ENCODE data around the gene TECPR2. TPM values are rescaled to one million over a fixed set of nuclear protein-coding genes. Genes with fewer than 3 reads are reported as not detected.

TECPR2 gene
- total and polyA plus RNA-seq, 2 of the 13 experiments (the other 11 are each of a cell fraction or from before 2014, with no cell fraction given) = 3.5 to 5.7 TPM

GRCh38 chr14:102457509-102457908, 94.8 kb downstream of the TECPR2 start:
- peaks cover 11% of the 10 kb centered on the region for H3K4me1 ChIP-seq (ENCODE audit: insufficient read depth, low read length)
- no TSS peak for BruUV-seq (replicated peaks)
- no peak for ATAC-seq
- ChIA-PET CTCF (ENCODE audit: low intra/inter-chr PET ratio, low total read pairs) (no interaction called here), POLR2A (no interaction called here)
- no peak overlapping the region for H2AFZ ChIP-seq (ENCODE audit: low read length)
- no peaks in the 10 kb centered on the region for H3K9me3 ChIP-seq (ENCODE audit: low read length)
- H3K4me3 ChIP-seq (replicated peaks in 1 of 3; ENCODE audit: insufficient read depth in 1 of 3, low read depth in 2 of 3, low read length in 3 of 3) = no peak overlapping the region
- H4K20me1 ChIP-seq (ENCODE audit: insufficient read depth, low read length) = no peaks in the 10 kb centered on the region
- no peak overlapping the region for H3K9ac ChIP-seq (ENCODE audit: insufficient read depth, low read depth, low read length)
- 96% methylated on average over 2 of the region's 2 CpGs for WGBS (ENCODE audit: low lambda C conversion rate)
- no peak for FAIRE-seq
- H3K79me2 ChIP-seq (ENCODE audit: insufficient read depth, low read length) = no peaks in the 10 kb centered on the region
- in situ Hi-C loops (cut with HindIII; ENCODE audit: extremely low pct_ligation_motif_present, low pct_unique_long_range_greater_than_20kb) = no loop called here
- peaks cover 2 to 5% of the 10 kb centered on the region in 2 experiments; a peak in 3 of 5 replicates for H3K36me3 ChIP-seq (replicated peaks in 1 of 2; ENCODE audit: control insufficient read depth in 1 of 2, insufficient read depth in 2 of 2, low read length in 2 of 2)
- peak; percentile 84 for TF ChIP-seq ZNF121 (CRISPR knock-in tag; IDR thresholded peaks at IDR 0.05)
- TF ChIP-seq HNRNPUL1 (IDR thresholded peaks at IDR 0.05; ENCODE audit: low read depth, low read length) = no peak
- TF ChIP-seq, protein P1, sequence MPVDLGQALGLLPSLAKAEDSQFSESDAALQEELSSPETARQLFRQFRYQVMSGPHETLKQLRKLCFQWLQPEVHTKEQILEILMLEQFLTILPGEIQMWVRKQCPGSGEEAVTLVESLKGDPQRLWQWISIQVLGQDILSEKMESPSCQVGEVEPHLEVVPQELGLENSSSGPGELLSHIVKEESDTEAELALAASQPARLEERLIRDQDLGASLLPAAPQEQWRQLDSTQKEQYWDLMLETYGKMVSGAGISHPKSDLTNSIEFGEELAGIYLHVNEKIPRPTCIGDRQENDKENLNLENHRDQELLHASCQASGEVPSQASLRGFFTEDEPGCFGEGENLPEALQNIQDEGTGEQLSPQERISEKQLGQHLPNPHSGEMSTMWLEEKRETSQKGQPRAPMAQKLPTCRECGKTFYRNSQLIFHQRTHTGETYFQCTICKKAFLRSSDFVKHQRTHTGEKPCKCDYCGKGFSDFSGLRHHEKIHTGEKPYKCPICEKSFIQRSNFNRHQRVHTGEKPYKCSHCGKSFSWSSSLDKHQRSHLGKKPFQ (CRISPR knock-in tag; IDR thresholded peaks at IDR 0.05; ENCODE audit: insufficient replicate concordance) = no peak
- TF ChIP-seq, protein P2, sequence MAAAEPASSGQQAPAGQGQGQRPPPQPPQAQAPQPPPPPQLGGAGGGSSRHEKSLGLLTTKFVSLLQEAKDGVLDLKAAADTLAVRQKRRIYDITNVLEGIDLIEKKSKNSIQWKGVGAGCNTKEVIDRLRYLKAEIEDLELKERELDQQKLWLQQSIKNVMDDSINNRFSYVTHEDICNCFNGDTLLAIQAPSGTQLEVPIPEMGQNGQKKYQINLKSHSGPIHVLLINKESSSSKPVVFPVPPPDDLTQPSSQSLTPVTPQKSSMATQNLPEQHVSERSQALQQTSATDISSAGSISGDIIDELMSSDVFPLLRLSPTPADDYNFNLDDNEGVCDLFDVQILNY (CRISPR knock-in tag; conservative IDR thresholded peaks at IDR 0.05) = no peak
- TF ChIP-seq, protein P3, sequence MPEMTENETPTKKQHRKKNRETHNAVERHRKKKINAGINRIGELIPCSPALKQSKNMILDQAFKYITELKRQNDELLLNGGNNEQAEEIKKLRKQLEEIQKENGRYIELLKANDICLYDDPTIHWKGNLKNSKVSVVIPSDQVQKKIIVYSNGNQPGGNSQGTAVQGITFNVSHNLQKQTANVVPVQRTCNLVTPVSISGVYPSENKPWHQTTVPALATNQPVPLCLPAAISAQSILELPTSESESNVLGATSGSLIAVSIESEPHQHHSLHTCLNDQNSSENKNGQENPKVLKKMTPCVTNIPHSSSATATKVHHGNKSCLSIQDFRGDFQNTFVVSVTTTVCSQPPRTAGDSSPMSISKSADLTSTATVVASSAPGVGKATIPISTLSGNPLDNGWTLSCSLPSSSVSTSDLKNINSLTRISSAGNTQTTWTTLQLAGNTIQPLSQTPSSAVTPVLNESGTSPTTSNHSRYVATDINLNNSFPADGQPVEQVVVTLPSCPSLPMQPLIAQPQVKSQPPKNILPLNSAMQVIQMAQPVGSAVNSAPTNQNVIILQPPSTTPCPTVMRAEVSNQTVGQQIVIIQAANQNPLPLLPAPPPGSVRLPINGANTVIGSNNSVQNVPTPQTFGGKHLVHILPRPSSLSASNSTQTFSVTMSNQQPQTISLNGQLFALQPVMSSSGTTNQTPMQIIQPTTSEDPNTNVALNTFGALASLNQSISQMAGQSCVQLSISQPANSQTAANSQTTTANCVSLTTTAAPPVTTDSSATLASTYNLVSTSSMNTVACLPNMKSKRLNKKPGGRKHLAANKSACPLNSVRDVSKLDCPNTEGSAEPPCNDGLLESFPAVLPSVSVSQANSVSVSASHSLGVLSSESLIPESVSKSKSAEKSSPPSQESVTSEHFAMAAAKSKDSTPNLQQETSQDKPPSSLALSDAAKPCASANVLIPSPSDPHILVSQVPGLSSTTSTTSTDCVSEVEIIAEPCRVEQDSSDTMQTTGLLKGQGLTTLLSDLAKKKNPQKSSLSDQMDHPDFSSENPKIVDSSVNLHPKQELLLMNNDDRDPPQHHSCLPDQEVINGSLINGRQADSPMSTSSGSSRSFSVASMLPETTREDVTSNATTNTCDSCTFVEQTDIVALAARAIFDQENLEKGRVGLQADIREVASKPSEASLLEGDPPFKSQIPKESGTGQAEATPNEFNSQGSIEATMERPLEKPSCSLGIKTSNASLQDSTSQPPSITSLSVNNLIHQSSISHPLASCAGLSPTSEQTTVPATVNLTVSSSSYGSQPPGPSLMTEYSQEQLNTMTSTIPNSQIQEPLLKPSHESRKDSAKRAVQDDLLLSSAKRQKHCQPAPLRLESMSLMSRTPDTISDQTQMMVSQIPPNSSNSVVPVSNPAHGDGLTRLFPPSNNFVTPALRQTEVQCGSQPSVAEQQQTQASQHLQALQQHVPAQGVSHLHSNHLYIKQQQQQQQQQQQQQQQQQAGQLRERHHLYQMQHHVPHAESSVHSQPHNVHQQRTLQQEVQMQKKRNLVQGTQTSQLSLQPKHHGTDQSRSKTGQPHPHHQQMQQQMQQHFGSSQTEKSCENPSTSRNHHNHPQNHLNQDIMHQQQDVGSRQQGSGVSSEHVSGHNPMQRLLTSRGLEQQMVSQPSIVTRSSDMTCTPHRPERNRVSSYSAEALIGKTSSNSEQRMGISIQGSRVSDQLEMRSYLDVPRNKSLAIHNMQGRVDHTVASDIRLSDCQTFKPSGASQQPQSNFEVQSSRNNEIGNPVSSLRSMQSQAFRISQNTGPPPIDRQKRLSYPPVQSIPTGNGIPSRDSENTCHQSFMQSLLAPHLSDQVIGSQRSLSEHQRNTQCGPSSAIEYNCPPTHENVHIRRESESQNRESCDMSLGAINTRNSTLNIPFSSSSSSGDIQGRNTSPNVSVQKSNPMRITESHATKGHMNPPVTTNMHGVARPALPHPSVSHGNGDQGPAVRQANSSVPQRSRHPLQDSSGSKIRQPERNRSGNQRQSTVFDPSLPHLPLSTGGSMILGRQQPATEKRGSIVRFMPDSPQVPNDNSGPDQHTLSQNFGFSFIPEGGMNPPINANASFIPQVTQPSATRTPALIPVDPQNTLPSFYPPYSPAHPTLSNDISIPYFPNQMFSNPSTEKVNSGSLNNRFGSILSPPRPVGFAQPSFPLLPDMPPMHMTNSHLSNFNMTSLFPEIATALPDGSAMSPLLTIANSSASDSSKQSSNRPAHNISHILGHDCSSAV (CRISPR knock-in tag; IDR thresholded peaks at IDR 0.05; ENCODE audit: borderline replicate concordance) = no peak
- no peak for TF ChIP-seq MAFG (CRISPR knock-in tag; IDR thresholded peaks at IDR 0.05)
- H3K4me2 ChIP-seq (ENCODE audit: low read depth, low read length) = no peak overlapping the region
- H3K27me3 ChIP-seq (ENCODE audit: control insufficient read depth in 1 of 2, insufficient read depth in 2 of 2, low read length in 2 of 2) = no peaks in the 10 kb centered on the region
- DNase-seq (ENCODE audit: low spot score) = no peak
- no peak overlapping the region for H3K27ac ChIP-seq (ENCODE audit: extremely low read length, insufficient read depth, low read length)
- intact Hi-C loops (cut with micrococcal nuclease; ENCODE audit: unreplicated experiment) = no loop called here
